Right hindlimb (tissue), 1 donor: Measurements from ENCODE around the gene FYB1.
A peak's percentile ranks its signal among the peaks of the same experiment; 100 is the strongest.
"Not testable (repeated sequence)": the region's sequence is repeated elsewhere in the genome, so short reads cannot be mapped to it uniquely, and the experiment has no call there.

Source experiments
- DNase-seq: peaks from one replicate; pipeline ENCODE4 v3.0.0-alpha.2; 2018

The FYB1 gene

GRCh38 chr5:39225405-39226099 is 6.2 kb upstream of the FYB1 start:
- DNase-seq: no peak

- DNase-seq: peak; percentile 45
Observed at GRCh38 chr5:39224196-39224761, 4.9 kb upstream of the FYB1 start.

- no peak for DNase-seq
Observed at GRCh38 chr5:39223565-39224156, 4.3 kb upstream of the FYB1 start.

- not testable (repeated sequence) for DNase-seq
Observed at GRCh38 chr5:39221671-39222070, 2.3 kb upstream of the FYB1 start.

- DNase-seq: no peak
Observed at GRCh38 chr5:39220280-39221030, 1.1 kb upstream of the FYB1 start.

GRCh38 chr5:39218482-39219402 is 621 bp downstream of the FYB1 start:
- peak; percentile 67 for DNase-seq

GRCh38 chr5:39217365-39218281 is 1.7 kb downstream of the FYB1 start:
- DNase-seq: peak; percentile 86

- DNase-seq: no peak
Observed at GRCh38 chr5:39216631-39217030, 2.7 kb downstream of the FYB1 start.

- no peak for DNase-seq
Observed at GRCh38 chr5:39215857-39216256, 3.5 kb downstream of the FYB1 start.

- no peak for DNase-seq
Observed at GRCh38 chr5:39214912-39215709, 4.3 kb downstream of the FYB1 start.

- no peak for DNase-seq
Observed at GRCh38 chr5:39213447-39214207, 5.7 kb downstream of the FYB1 start.

- no peak for DNase-seq
Observed at GRCh38 chr5:39211773-39212172, 7.6 kb downstream of the FYB1 start.

- DNase-seq: no peak
Observed at GRCh38 chr5:39209924-39210323, 9.4 kb downstream of the FYB1 start.

- no peak for DNase-seq
Observed at GRCh38 chr5:39208471-39208870, 10.9 kb downstream of the FYB1 start.

- DNase-seq: no peak
Observed at GRCh38 chr5:39207345-39208045, 11.9 kb downstream of the FYB1 start.

- no peak for DNase-seq
Observed at GRCh38 chr5:39206630-39207321, 12.6 kb downstream of the FYB1 start.

- DNase-seq: no peak
Observed at GRCh38 chr5:39205550-39205949, 13.8 kb downstream of the FYB1 start.

GRCh38 chr5:39203951-39204350 is 15.4 kb downstream of the FYB1 start:
- no peak for DNase-seq
